ENCODE results near the gene SEC11A.

Gene SEC11A

DNA sequence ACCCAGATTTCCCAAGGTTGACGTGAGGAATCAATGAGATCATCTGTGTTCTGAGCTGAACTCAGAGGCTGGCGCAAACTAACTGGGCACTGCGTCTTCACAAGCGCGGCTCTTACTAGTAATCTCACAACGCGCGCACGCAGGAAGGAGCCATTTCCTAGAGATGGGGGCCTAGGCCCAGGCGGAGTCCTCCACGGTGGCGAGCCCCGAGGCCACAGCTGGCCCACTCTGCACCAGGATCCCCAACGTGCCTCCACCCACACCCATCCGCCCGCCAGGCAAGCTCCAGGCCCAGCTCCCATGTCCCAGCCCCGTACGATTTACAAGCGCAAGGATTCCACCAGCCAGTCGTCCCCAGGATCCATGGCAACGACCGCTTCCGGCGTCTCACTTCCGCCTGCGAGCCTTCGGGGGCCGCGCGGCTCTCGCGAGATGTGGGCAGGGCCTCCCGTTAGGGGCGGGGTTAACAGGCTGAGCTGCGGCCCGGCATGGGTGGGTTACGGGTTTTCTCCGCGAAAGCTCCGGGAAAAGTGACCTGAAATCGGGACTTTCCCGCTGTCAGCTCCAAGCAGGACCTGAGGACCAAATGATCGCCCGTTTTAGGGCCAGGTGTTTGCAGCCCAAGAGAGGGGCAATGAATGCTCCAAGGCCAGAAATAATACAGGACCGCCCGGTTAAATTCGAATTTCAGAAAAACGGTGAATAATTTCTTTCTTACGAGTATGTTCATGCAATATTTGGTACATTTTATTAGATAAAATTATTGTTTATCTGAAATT, 61.8 kb downstream of the SEC11A start, which contains the start of gene WDR73:
Gene WDR73 (minus strand): TSS at position 374 of the 779 bp plus-strand sequence. CDS start 9 bp downstream, at position 365.
- Histone ChIP-seq H3K36me3 (ENCODE audit: control insufficient read depth, insufficient read depth, low read length) (no peaks in the 10 kb centered on the region), H3K79me2 (peaks cover 4% of the 10 kb centered on the region), H2AFZ (peak within 1 kb of the TSS; percentile 85), H3K4me3 (ENCODE audit: low read depth, low read length) (peak within 1 kb of the TSS; percentile 87), H3K4me1 (peaks cover 6% of the 10 kb centered on the region), H3K4me2 (ENCODE audit: low read length) (peak within 1 kb of the TSS; percentile 84), H3K9me3 (ENCODE audit: control insufficient read depth, low read length) (no peaks in the 10 kb centered on the region), H3K27ac (peak within 1 kb of the TSS; percentile 77), H3K9ac (peak within 1 kb of the TSS; percentile 37), H3K27me3 (ENCODE audit: control insufficient read depth, insufficient read depth, low read length) (no peaks in the 10 kb centered on the region)
- TF ChIP-seq, protein P1, sequence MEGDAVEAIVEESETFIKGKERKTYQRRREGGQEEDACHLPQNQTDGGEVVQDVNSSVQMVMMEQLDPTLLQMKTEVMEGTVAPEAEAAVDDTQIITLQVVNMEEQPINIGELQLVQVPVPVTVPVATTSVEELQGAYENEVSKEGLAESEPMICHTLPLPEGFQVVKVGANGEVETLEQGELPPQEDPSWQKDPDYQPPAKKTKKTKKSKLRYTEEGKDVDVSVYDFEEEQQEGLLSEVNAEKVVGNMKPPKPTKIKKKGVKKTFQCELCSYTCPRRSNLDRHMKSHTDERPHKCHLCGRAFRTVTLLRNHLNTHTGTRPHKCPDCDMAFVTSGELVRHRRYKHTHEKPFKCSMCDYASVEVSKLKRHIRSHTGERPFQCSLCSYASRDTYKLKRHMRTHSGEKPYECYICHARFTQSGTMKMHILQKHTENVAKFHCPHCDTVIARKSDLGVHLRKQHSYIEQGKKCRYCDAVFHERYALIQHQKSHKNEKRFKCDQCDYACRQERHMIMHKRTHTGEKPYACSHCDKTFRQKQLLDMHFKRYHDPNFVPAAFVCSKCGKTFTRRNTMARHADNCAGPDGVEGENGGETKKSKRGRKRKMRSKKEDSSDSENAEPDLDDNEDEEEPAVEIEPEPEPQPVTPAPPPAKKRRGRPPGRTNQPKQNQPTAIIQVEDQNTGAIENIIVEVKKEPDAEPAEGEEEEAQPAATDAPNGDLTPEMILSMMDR (IDR thresholded peaks at IDR 0.05) = no peak

DNA sequence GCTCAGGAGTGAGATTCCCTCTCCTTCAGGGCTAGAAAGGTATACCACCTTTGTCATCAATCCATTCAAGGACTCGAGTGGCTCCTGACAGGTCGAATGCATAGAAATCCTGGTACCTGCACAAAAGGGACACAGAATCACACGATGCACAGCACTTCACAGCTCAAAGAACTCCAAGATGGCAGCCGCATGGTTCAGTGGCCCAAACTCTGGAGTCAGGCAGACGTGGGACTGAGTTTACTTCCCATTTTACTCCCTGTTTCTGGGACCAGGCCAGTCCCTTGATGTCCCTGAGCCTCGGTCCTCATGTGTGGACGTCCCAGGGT, 62.4 kb downstream of the SEC11A start:
- Histone ChIP-seq H3K4me1 (peaks cover 6% of the 10 kb centered on the region), H3K79me2 (peaks cover 4% of the 10 kb centered on the region), H3K27ac (peak overlapping the region; percentile 77), H3K36me3 (ENCODE audit: control insufficient read depth, insufficient read depth, low read length) (no peaks in the 10 kb centered on the region), H3K4me3 (ENCODE audit: low read depth, low read length) (peak overlapping the region; percentile 87), H3K9me3 (ENCODE audit: control insufficient read depth, low read length) (no peaks in the 10 kb centered on the region), H3K9ac (peak overlapping the region; percentile 37), H3K27me3 (ENCODE audit: control insufficient read depth, insufficient read depth, low read length) (no peaks in the 10 kb centered on the region), H2AFZ (peak overlapping the region; percentile 85), H3K4me2 (ENCODE audit: low read length) (peak overlapping the region; percentile 84)
- TF ChIP-seq, protein P1 (IDR thresholded peaks at IDR 0.05) = no peak

DNA sequence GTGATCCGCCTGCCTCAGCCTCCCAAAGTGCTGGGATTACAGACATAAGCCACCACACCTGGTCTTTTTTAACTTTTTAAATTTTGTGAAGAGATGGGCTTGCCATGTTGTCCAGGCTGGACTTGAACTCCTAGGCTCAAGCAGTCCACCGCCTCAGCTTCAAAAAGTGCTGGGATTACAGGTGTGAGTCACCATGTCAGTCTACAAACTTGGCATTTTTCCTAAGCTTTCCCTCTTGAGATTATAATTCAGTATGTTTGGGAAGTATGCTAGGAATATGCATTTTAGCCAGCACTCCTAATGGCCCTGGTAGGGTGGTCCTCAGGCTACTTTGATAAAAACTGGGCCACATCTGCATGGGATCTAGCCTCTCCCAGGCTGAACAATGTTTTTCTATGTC, 66.2 kb downstream of the SEC11A start:
- H3K36me3 ChIP-seq (ENCODE audit: control insufficient read depth, insufficient read depth, low read length) = no peaks in the 10 kb centered on the region

DNA sequence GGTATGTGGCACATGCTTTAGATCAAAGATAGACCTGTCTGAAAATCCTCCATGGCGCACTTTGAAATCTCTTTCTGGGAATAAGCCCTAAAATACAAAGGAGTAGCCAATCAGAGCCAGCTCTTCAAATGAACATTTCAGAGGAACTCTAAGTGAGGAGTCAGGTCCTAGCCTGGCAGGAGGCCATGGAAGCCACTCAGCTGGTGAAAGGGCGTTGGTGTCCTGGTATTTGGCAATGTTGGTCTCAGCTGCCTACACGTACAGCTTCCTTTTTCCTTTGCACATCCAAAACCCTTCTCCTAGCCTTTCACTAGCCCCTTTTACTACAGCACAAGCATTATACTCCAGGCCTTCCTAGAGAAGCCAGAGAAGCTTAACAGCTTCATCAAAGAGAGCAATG, 67.4 kb downstream of the SEC11A start:
- H3K9ac ChIP-seq = no peak overlapping the region
- H2AFZ ChIP-seq = no peak overlapping the region
- H3K4me3 ChIP-seq (ENCODE audit: low read depth, low read length) = no peak overlapping the region
- H3K27me3 ChIP-seq (ENCODE audit: control insufficient read depth, insufficient read depth, low read length) = no peaks in the 10 kb centered on the region
- H3K79me2 ChIP-seq = peaks cover under 1% of the 10 kb centered on the region
- H3K36me3 ChIP-seq (ENCODE audit: control insufficient read depth, insufficient read depth, low read length) = no peaks in the 10 kb centered on the region
- no peaks in the 10 kb centered on the region for H3K9me3 ChIP-seq (ENCODE audit: control insufficient read depth, low read length)
- H3K4me2 ChIP-seq (ENCODE audit: low read length) = no peak overlapping the region
- H3K27ac ChIP-seq = no peak overlapping the region
- TF ChIP-seq, protein P1 (IDR thresholded peaks at IDR 0.05) = no peak
- peaks cover 5% of the 10 kb centered on the region for H3K4me1 ChIP-seq

More for the DNA sequence above, 66.2 kb downstream of the SEC11A start:
- H3K27ac ChIP-seq = no peak overlapping the region
- H3K4me1 ChIP-seq = peaks cover 6% of the 10 kb centered on the region
- H3K9ac ChIP-seq = no peak overlapping the region
- H3K4me2 ChIP-seq (ENCODE audit: low read length) = no peak overlapping the region
- TF ChIP-seq, protein P1 (IDR thresholded peaks at IDR 0.05) = no peak
- no peak overlapping the region for H2AFZ ChIP-seq
- H3K9me3 ChIP-seq (ENCODE audit: control insufficient read depth, low read length) = no peaks in the 10 kb centered on the region
- H3K27me3 ChIP-seq (ENCODE audit: control insufficient read depth, insufficient read depth, low read length) = no peaks in the 10 kb centered on the region
- H3K4me3 ChIP-seq (ENCODE audit: low read depth, low read length) = no peak overlapping the region
- H3K79me2 ChIP-seq = peaks cover 4% of the 10 kb centered on the region

GRCh38 chr15:84647726-84648125, 68.2 kb downstream of the SEC11A start:
- H3K4me1 ChIP-seq = no peaks in the 10 kb centered on the region
- H3K27me3 ChIP-seq (ENCODE audit: control insufficient read depth, insufficient read depth, low read length) = no peaks in the 10 kb centered on the region
- no peaks in the 10 kb centered on the region for H3K9me3 ChIP-seq (ENCODE audit: control insufficient read depth, low read length)
- H2AFZ ChIP-seq = no peak overlapping the region
- no peaks in the 10 kb centered on the region for H3K36me3 ChIP-seq (ENCODE audit: control insufficient read depth, insufficient read depth, low read length)
- no peak overlapping the region for H3K27ac ChIP-seq
- H3K9ac ChIP-seq = no peak overlapping the region
- no peak overlapping the region for H3K4me3 ChIP-seq (ENCODE audit: low read depth, low read length)
- H3K79me2 ChIP-seq = no peaks in the 10 kb centered on the region
- TF ChIP-seq, protein P1 (IDR thresholded peaks at IDR 0.05) = no peak
- no peak overlapping the region for H3K4me2 ChIP-seq (ENCODE audit: low read length)
